Measurements from ENCODE around the gene ZBP1.

ZBP1 gene

DNA sequence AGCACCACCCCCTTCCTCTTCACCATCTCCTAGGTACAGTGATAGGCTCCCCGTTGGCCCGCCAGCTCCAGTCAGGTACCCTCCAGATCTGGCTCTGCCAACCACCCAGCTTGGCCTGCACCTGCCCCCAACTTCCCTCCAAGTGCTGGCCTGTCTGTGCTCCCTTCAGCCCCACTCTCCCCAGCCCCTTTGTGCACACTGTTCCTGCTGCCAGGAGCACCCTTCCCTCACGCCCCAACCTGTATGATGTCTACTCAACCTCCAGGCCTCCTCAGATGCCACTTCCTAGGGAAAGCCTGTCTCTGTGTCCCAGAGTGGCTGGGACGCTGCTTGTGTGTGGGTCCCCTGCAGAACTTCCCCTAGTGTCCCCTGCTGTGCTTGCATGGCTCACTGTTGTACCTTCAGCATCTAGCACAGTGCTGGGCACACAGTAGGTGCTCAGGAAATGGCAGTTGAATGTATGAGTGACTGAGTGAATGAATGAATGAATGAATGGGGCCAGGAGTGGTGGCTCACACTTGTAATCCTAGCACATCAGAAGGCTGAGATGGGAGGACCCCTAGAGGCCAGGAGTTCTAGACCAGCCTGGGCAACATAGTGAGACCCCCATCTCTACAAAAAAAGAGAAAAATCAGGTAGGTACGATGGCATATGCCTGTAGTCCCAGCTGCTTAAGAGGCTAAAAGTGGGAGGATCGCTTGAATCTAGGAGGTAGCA lies 3.0 kb downstream of the ZBP1 start:
- H3K9me3 ChIP-seq (replicated peaks; ENCODE audit: insufficient read depth, low read length): no peaks in the 10 kb centered on the region
- TF ChIP-seq, protein P1, sequence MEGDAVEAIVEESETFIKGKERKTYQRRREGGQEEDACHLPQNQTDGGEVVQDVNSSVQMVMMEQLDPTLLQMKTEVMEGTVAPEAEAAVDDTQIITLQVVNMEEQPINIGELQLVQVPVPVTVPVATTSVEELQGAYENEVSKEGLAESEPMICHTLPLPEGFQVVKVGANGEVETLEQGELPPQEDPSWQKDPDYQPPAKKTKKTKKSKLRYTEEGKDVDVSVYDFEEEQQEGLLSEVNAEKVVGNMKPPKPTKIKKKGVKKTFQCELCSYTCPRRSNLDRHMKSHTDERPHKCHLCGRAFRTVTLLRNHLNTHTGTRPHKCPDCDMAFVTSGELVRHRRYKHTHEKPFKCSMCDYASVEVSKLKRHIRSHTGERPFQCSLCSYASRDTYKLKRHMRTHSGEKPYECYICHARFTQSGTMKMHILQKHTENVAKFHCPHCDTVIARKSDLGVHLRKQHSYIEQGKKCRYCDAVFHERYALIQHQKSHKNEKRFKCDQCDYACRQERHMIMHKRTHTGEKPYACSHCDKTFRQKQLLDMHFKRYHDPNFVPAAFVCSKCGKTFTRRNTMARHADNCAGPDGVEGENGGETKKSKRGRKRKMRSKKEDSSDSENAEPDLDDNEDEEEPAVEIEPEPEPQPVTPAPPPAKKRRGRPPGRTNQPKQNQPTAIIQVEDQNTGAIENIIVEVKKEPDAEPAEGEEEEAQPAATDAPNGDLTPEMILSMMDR (IDR thresholded peaks at IDR 0.05; ENCODE audit: low read length): no peak
- peaks cover 46% of the 10 kb centered on the region for H3F3A ChIP-seq (ENCODE audit: insufficient read depth, low read length)
- H3K27ac ChIP-seq (ENCODE audit: low read length): peak overlapping the region; percentile 98; the same call in 1 of the 2 replicates
- H3K4me1 ChIP-seq (ENCODE audit: low read length): peaks cover 25% of the 10 kb centered on the region
- no peaks in the 10 kb centered on the region for H4K20me1 ChIP-seq (ENCODE audit: insufficient read depth, low read length)
- no peaks in the 10 kb centered on the region for H3K27me3 ChIP-seq (replicated peaks; ENCODE audit: insufficient read depth, low read length)
- H3K9me2 ChIP-seq (replicated peaks; ENCODE audit: insufficient read depth, low read length): no peaks in the 10 kb centered on the region
- peak overlapping the region; percentile 97 for H3K4me2 ChIP-seq (ENCODE audit: low read depth, low read length)
- peak overlapping the region; percentile 84 for H3K9ac ChIP-seq (ENCODE audit: low read length)
- peaks cover 55% of the 10 kb centered on the region for H3K79me2 ChIP-seq (ENCODE audit: low read length)
- H3K4me3 ChIP-seq (ENCODE audit: low read length): peak overlapping the region; percentile 67
- DNase-seq: no peak
- peaks cover 20% of the 10 kb centered on the region for H3K36me3 ChIP-seq (replicated peaks; ENCODE audit: insufficient read depth, low read length)
- H2AFZ ChIP-seq (ENCODE audit: low read length): no peak overlapping the region

DNA sequence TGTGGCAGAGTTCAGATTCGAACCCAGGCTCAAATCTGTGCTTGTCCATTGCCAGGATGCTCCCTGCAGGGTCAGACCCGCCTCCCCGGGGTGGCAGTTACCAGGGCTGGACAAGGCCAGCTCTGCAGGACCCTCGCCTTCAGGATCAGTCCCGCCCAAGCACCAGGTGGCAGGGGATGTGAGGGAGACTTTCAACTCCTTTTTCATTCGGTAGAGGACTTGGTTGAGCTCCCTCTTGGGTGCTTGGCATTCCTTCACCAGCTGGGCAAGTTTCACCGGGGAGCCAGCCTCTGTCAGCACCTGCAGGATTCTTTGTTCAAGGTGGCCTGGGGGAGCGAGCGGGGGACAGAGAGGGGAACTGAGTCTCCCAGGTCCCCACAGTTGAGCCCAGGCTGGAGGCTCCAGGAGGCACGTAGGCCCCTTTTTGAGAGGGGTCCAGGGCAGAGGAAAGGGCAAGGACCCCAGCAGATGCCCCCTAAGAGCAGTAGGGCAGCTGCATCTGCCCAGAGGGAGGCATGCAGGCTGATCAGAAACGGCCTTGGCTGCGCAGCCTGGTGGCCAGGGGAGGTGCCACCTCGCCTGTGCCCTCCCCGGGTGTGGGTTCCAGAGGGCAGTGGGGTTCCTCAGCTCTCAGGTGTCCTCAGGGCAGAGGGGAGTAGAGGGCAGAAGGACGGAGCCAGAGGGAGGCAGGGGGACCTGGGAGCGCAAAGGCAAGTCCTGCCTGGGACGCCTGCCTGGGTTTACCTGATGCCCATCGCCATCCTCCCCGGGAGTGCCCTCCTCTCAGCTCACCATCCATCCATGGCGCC lies 3.9 kb downstream of the ZBP1 start:
- no peaks in the 10 kb centered on the region for H3K9me3 ChIP-seq (replicated peaks; ENCODE audit: insufficient read depth, low read length)
- H3F3A ChIP-seq (ENCODE audit: insufficient read depth, low read length): peaks cover 37% of the 10 kb centered on the region
- peaks cover 16% of the 10 kb centered on the region for H3K4me1 ChIP-seq (ENCODE audit: low read length)
- no peak overlapping the region for H3K4me3 ChIP-seq (ENCODE audit: low read length)
- no peak overlapping the region for H3K4me2 ChIP-seq (ENCODE audit: low read depth, low read length)
- no peak overlapping the region for H3K9ac ChIP-seq (ENCODE audit: low read length)
- no peak for DNase-seq
- H4K20me1 ChIP-seq (ENCODE audit: insufficient read depth, low read length): no peaks in the 10 kb centered on the region
- H2AFZ ChIP-seq (ENCODE audit: low read length): no peak overlapping the region
- H3K27me3 ChIP-seq (replicated peaks; ENCODE audit: insufficient read depth, low read length): no peaks in the 10 kb centered on the region
- H3K27ac ChIP-seq (ENCODE audit: low read length): no peak overlapping the region
- no peaks in the 10 kb centered on the region for H3K9me2 ChIP-seq (replicated peaks; ENCODE audit: insufficient read depth, low read length)
- peaks cover 55% of the 10 kb centered on the region for H3K79me2 ChIP-seq (ENCODE audit: low read length)
- no peak for TF ChIP-seq EZH2 (optimal IDR thresholded peaks at IDR 0.05; ENCODE audit: low read depth, low read length)
- peaks cover 24% of the 10 kb centered on the region for H3K36me3 ChIP-seq (replicated peaks; ENCODE audit: insufficient read depth, low read length)

DNA sequence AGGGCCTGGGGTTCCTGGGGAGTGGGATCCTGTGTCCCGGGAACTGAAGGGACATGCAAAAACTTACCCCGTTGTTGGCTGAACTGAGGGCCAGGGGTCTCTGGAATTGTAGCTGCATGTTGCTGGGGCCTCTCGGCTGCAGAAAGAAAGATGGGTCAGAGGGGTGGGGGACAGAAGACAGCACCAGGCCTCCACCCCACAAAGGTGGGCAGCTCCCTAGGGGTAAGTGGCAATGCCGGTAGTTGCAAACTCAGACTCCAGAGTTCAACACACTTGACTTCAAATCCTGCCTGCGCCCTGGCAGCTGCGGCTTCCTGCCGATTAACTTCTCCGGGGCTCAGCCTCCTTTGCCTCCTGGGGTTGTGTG lies 4.8 kb downstream of the ZBP1 start:
- TF ChIP-seq EZH2phosphoT487 (IDR thresholded peaks at IDR 0.05; ENCODE audit: low read length) (no peak), EZH2 (optimal IDR thresholded peaks at IDR 0.05; ENCODE audit: low read depth, low read length) (no peak)
- TF ChIP-seq, protein P1 (IDR thresholded peaks at IDR 0.05; ENCODE audit: low read length): no peak
- no peak for DNase-seq
- Histone ChIP-seq H3K9ac (ENCODE audit: low read length) (no peak overlapping the region), H3K27ac (ENCODE audit: low read length) (no peak overlapping the region), H3K9me2 (replicated peaks; ENCODE audit: insufficient read depth, low read length) (no peaks in the 10 kb centered on the region), H3K4me2 (ENCODE audit: low read depth, low read length) (no peak overlapping the region), H2AFZ (ENCODE audit: low read length) (no peak overlapping the region), H4K20me1 (ENCODE audit: insufficient read depth, low read length) (no peaks in the 10 kb centered on the region), H3K27me3 (replicated peaks; ENCODE audit: insufficient read depth, low read length) (no peaks in the 10 kb centered on the region), H3K36me3 (replicated peaks; ENCODE audit: insufficient read depth, low read length) (peaks cover 24% of the 10 kb centered on the region), H3K4me1 (ENCODE audit: low read length) (peaks cover 13% of the 10 kb centered on the region), H3F3A (ENCODE audit: insufficient read depth, low read length) (peaks cover 28% of the 10 kb centered on the region), H3K79me2 (ENCODE audit: low read length) (peaks cover 55% of the 10 kb centered on the region), H3K9me3 (replicated peaks; ENCODE audit: insufficient read depth, low read length) (no peaks in the 10 kb centered on the region), H3K4me3 (ENCODE audit: low read length) (no peak overlapping the region)
